ENCODE data around the gene SLC6A12. TPM values are rescaled to one million over a fixed set of nuclear protein-coding genes. Genes with fewer than 3 reads are reported as not detected.

The SLC6A12 gene
- total and polyA plus RNA-seq, 11 donors = 0.11 to 3.8 (median 0.86) TPM; not detected in 1

GRCh38 chr12:234891-235415 is 21.0 kb upstream of the SLC6A12 start:
- no peaks in the 10 kb centered on the region for H3K36me3 ChIP-seq
- no peak for TF ChIP-seq CTCF (IDR thresholded peaks at IDR 0.05)
- no peak for TF ChIP-seq POLR2A (IDR thresholded peaks at IDR 0.05)
- WGBS, 4 donors = 92 to 95% (median 94%) methylated on average over 7 to 10 of the region's 10 CpGs
- H3K4me3 ChIP-seq = no peak overlapping the region
- intact Hi-C loops (cut with DNase I) = no loop called here
- no peaks in the 10 kb centered on the region for H3K27me3 ChIP-seq
- no peaks in the 10 kb centered on the region for H3K4me1 ChIP-seq
- no peak for ATAC-seq
- H3K27ac ChIP-seq = no peak overlapping the region
- peaks cover 0 to 17% (median 0%) of the 10 kb centered on the region in 12 donors for H3K9me3 ChIP-seq
- DNase-seq = peak in 1 of 5 donors; percentile 7

GRCh38 chr12:234019-234418 is 20.1 kb upstream of the SLC6A12 start:
- 77 to 85% (median 79%) methylated on average over 7 of the region's 7 CpGs for WGBS, 4 donors

GRCh38 chr12:233615-233968 is 19.6 kb upstream of the SLC6A12 start:
- Histone ChIP-seq H3K36me3 (no peaks in the 10 kb centered on the region), H3K9me3 (peaks cover 0 to 17% (median 0%) of the 10 kb centered on the region in 12 donors), H3K4me3 (no peak overlapping the region), H3K27ac (no peak overlapping the region), H3K4me1 (no peaks in the 10 kb centered on the region), H3K27me3 (no peaks in the 10 kb centered on the region)
- ATAC-seq (peak in 1 of 4 donors; percentile 22), DNase-seq (no peak)
- intact Hi-C loops (cut with DNase I) = no loop called here
- TF ChIP-seq CTCF (IDR thresholded peaks at IDR 0.05) (no peak), POLR2A (IDR thresholded peaks at IDR 0.05) (no peak)
- WGBS, 4 donors = 74 to 82% (median 80%) methylated on average over 3 of the region's 3 CpGs

More at GRCh38 chr12:234019-234418, 20.1 kb upstream of the SLC6A12 start:
- intact Hi-C loops (cut with DNase I) = no loop called here
- Histone ChIP-seq H3K27ac (no peak overlapping the region), H3K27me3 (no peaks in the 10 kb centered on the region), H3K36me3 (no peaks in the 10 kb centered on the region), H3K9me3 (peaks cover 0 to 17% (median 0%) of the 10 kb centered on the region in 12 donors), H3K4me1 (no peaks in the 10 kb centered on the region), H3K4me3 (no peak overlapping the region)
- DNase-seq (no peak), ATAC-seq (no peak)
- TF ChIP-seq POLR2A (IDR thresholded peaks at IDR 0.05) = no peak
- no peak for TF ChIP-seq CTCF (IDR thresholded peaks at IDR 0.05)

GRCh38 chr12:232731-233614 is 19.0 kb upstream of the SLC6A12 start:
- H3K9me3 ChIP-seq = peaks cover 0 to 17% (median 0%) of the 10 kb centered on the region in 12 donors
- 60 to 65% (median 63%) methylated on average over 19 of the region's 19 CpGs for WGBS, 4 donors
- H3K4me1 ChIP-seq = no peaks in the 10 kb centered on the region
- no peak overlapping the region for H3K27ac ChIP-seq
- no peak overlapping the region for H3K4me3 ChIP-seq
- no peaks in the 10 kb centered on the region for H3K27me3 ChIP-seq
- TF ChIP-seq POLR2A (IDR thresholded peaks at IDR 0.05) (no peak), CTCF (IDR thresholded peaks at IDR 0.05) (no peak)
- H3K36me3 ChIP-seq = no peaks in the 10 kb centered on the region
- ATAC-seq (peak in 3 of 4 donors; percentile 22 to 42 (median 25)), DNase-seq (peak in 1 of 5 donors; percentile 15)
- intact Hi-C loops (cut with DNase I) = no loop called here

All from heart left ventricle (tissue), 16 donors.